Stimulated activated effector memory CD8-positive, alpha-beta T cell treated with anti-CD3 and anti-CD28 coated beads, Interleukin-12 subunit alpha, Interleukin-12 subunit beta, amount 100 ng/mL, for 72 hours (primary cell): ENCODE results near the gene CEP112.

Experiments
- ATAC-seq: fragments of 150-1000 bp; cut with Tn5 transposase; 2 replicates; pipeline ENCODE4 v1.10.0; 2021
- DNase-seq, 2 donors: peaks; one replicate each; pipeline ENCODE4 v3.0.0; 2021 to 2022; ENCODE audit warnings: low spot score in 2 of 2
- H3K27ac Mint-ChIP-seq: one replicate; pipeline ENCODE4 v1.8.0; 2022; ENCODE audit warnings: mild to moderate bottlenecking, mixed read lengths
- H3K36me3 Mint-ChIP-seq: one replicate; pipeline ENCODE4 v1.8.0; 2022; ENCODE audit warnings: mild to moderate bottlenecking, mixed read lengths
- H3K4me1 Mint-ChIP-seq: one replicate; pipeline ENCODE4 v1.8.0; 2022; ENCODE audit warnings: mixed read lengths
- H3K4me3 Mint-ChIP-seq: one replicate; pipeline ENCODE4 v1.8.0; 2022; ENCODE audit warnings: mild to moderate bottlenecking, mixed read lengths
- H3K9me3 Mint-ChIP-seq: one replicate; pipeline ENCODE4 v1.8.0; 2022; ENCODE audit warnings: mixed read lengths

The CEP112 gene

GRCh38 chr17:65630502-65630901 is 561.4 kb downstream of the CEP112 start:
- no peak for ATAC-seq
- no peak overlapping the region for H3K27ac Mint-ChIP-seq
- no peaks in the 10 kb centered on the region for H3K9me3 Mint-ChIP-seq
- no peak for DNase-seq
- no peaks in the 10 kb centered on the region for H3K4me1 Mint-ChIP-seq
- no peak overlapping the region for H3K4me3 Mint-ChIP-seq
- no peaks in the 10 kb centered on the region for H3K36me3 Mint-ChIP-seq

- no peak for DNase-seq
- no peak overlapping the region for H3K27ac Mint-ChIP-seq
- no peaks in the 10 kb centered on the region for H3K4me1 Mint-ChIP-seq
- H3K36me3 Mint-ChIP-seq: no peaks in the 10 kb centered on the region
- no peak for ATAC-seq
- H3K4me3 Mint-ChIP-seq: no peak overlapping the region
- H3K9me3 Mint-ChIP-seq: no peaks in the 10 kb centered on the region
Observed at GRCh38 chr17:65629234-65629690, 562.7 kb downstream of the CEP112 start.

- no peak overlapping the region for H3K4me3 Mint-ChIP-seq
- H3K9me3 Mint-ChIP-seq: no peaks in the 10 kb centered on the region
- no peaks in the 10 kb centered on the region for H3K4me1 Mint-ChIP-seq
- H3K36me3 Mint-ChIP-seq: no peaks in the 10 kb centered on the region
- no peak overlapping the region for H3K27ac Mint-ChIP-seq
- DNase-seq (no peak), ATAC-seq (no peak)
Observed at GRCh38 chr17:65628644-65629036, 563.3 kb downstream of the CEP112 start.

- DNase-seq: no peak
- no peak overlapping the region for H3K27ac Mint-ChIP-seq
Observed at GRCh38 chr17:65627891-65628643, 563.9 kb downstream of the CEP112 start.

GRCh38 chr17:65627108-65627507 is 564.8 kb downstream of the CEP112 start:
- Mint-ChIP-seq H3K4me1 (no peaks in the 10 kb centered on the region), H3K9me3 (no peaks in the 10 kb centered on the region), H3K36me3 (no peaks in the 10 kb centered on the region), H3K27ac (no peak overlapping the region), H3K4me3 (no peak overlapping the region)
- no peak for DNase-seq
- no peak for ATAC-seq

More at GRCh38 chr17:65627891-65628643, 563.9 kb downstream of the CEP112 start:
- ATAC-seq: no peak
- Mint-ChIP-seq H3K4me1 (no peaks in the 10 kb centered on the region), H3K36me3 (no peaks in the 10 kb centered on the region), H3K4me3 (no peak overlapping the region), H3K9me3 (no peaks in the 10 kb centered on the region)

- no peaks in the 10 kb centered on the region for H3K9me3 Mint-ChIP-seq
- DNase-seq (no peak), ATAC-seq (no peak)
- H3K4me3 Mint-ChIP-seq: no peak overlapping the region
- H3K4me1 Mint-ChIP-seq: no peaks in the 10 kb centered on the region
- H3K27ac Mint-ChIP-seq: no peak overlapping the region
- no peaks in the 10 kb centered on the region for H3K36me3 Mint-ChIP-seq
Observed at GRCh38 chr17:65626451-65626850, 565.5 kb downstream of the CEP112 start.

GRCh38 chr17:65618516-65618915 is 573.4 kb downstream of the CEP112 start:
- ATAC-seq (no peak), DNase-seq (no peak)
- Mint-ChIP-seq H3K9me3 (no peaks in the 10 kb centered on the region), H3K36me3 (no peaks in the 10 kb centered on the region), H3K4me1 (no peaks in the 10 kb centered on the region), H3K4me3 (no peak overlapping the region), H3K27ac (no peak overlapping the region)

- H3K4me3 Mint-ChIP-seq: no peak overlapping the region
- no peak for ATAC-seq
- H3K9me3 Mint-ChIP-seq: no peaks in the 10 kb centered on the region
- no peaks in the 10 kb centered on the region for H3K36me3 Mint-ChIP-seq
- H3K4me1 Mint-ChIP-seq: no peaks in the 10 kb centered on the region
- no peak overlapping the region for H3K27ac Mint-ChIP-seq
- DNase-seq: no peak
Observed at GRCh38 chr17:65617496-65617895, 574.4 kb downstream of the CEP112 start.

- Mint-ChIP-seq H3K27ac (no peak overlapping the region), H3K9me3 (no peaks in the 10 kb centered on the region), H3K36me3 (no peaks in the 10 kb centered on the region), H3K4me3 (no peak overlapping the region), H3K4me1 (no peaks in the 10 kb centered on the region)
- no peak for DNase-seq
- ATAC-seq: no peak
Observed at GRCh38 chr17:65609749-65610148, 582.2 kb downstream of the CEP112 start.

- ATAC-seq: no peak
- H3K36me3 Mint-ChIP-seq: no peaks in the 10 kb centered on the region
- no peak for DNase-seq
- H3K9me3 Mint-ChIP-seq: no peaks in the 10 kb centered on the region
- no peaks in the 10 kb centered on the region for H3K4me1 Mint-ChIP-seq
- no peak overlapping the region for H3K4me3 Mint-ChIP-seq
- H3K27ac Mint-ChIP-seq: no peak overlapping the region
Observed at GRCh38 chr17:65609286-65609685, 582.6 kb downstream of the CEP112 start.

GRCh38 chr17:65604070-65604469 is 587.9 kb downstream of the CEP112 start:
- no peak for DNase-seq
- H3K9me3 Mint-ChIP-seq: no peaks in the 10 kb centered on the region
- no peaks in the 10 kb centered on the region for H3K36me3 Mint-ChIP-seq
- ATAC-seq: peak; percentile 70
- no peak overlapping the region for H3K4me3 Mint-ChIP-seq
- H3K27ac Mint-ChIP-seq: no peak overlapping the region
- no peaks in the 10 kb centered on the region for H3K4me1 Mint-ChIP-seq

- Mint-ChIP-seq H3K4me3 (no peak overlapping the region), H3K9me3 (no peaks in the 10 kb centered on the region), H3K4me1 (no peaks in the 10 kb centered on the region), H3K36me3 (no peaks in the 10 kb centered on the region), H3K27ac (no peak overlapping the region)
- peak; percentile 66 for ATAC-seq
- no peak for DNase-seq
Observed at GRCh38 chr17:65601881-65602280, 590.1 kb downstream of the CEP112 start.

- no peaks in the 10 kb centered on the region for H3K4me1 Mint-ChIP-seq
- H3K4me3 Mint-ChIP-seq: no peak overlapping the region
- H3K27ac Mint-ChIP-seq: no peak overlapping the region
- no peaks in the 10 kb centered on the region for H3K9me3 Mint-ChIP-seq
- DNase-seq (no peak), ATAC-seq (no peak)
- no peaks in the 10 kb centered on the region for H3K36me3 Mint-ChIP-seq
Observed at GRCh38 chr17:65601145-65601544, 590.8 kb downstream of the CEP112 start.

- H3K4me3 Mint-ChIP-seq: no peak overlapping the region
- H3K4me1 Mint-ChIP-seq: no peaks in the 10 kb centered on the region
- no peaks in the 10 kb centered on the region for H3K9me3 Mint-ChIP-seq
- H3K36me3 Mint-ChIP-seq: no peaks in the 10 kb centered on the region
- no peak for DNase-seq
- ATAC-seq: no peak
- H3K27ac Mint-ChIP-seq: no peak overlapping the region
Observed at GRCh38 chr17:65600518-65600917, 591.4 kb downstream of the CEP112 start.

- Mint-ChIP-seq H3K36me3 (no peaks in the 10 kb centered on the region), H3K27ac (no peak overlapping the region), H3K4me3 (no peak overlapping the region), H3K4me1 (no peaks in the 10 kb centered on the region), H3K9me3 (no peaks in the 10 kb centered on the region)
- no peak for DNase-seq
- no peak for ATAC-seq
Observed at GRCh38 chr17:65599650-65600049, 592.3 kb downstream of the CEP112 start.

- Mint-ChIP-seq H3K9me3 (no peaks in the 10 kb centered on the region), H3K4me1 (no peaks in the 10 kb centered on the region), H3K4me3 (no peak overlapping the region), H3K36me3 (no peaks in the 10 kb centered on the region), H3K27ac (no peak overlapping the region)
- ATAC-seq: no peak
- no peak for DNase-seq
Observed at GRCh38 chr17:65598746-65599145, 593.2 kb downstream of the CEP112 start.
